ENCODE measurements around the gene NECTIN4.

NECTIN4 gene

GRCh38 chr1:161044908-161045735 is 44.2 kb downstream of the NECTIN4 start:
- no peaks in the 10 kb centered on the region for H3K27me3 ChIP-seq
- DNase-seq: peak; percentile 56
- H3K9me3 ChIP-seq: no peaks in the 10 kb centered on the region; the same call in 1 of the 2 replicates
- peaks cover 28% of the 10 kb centered on the region for H3K36me3 ChIP-seq
- H3K4me1 ChIP-seq: no peaks in the 10 kb centered on the region
- no peak for TF ChIP-seq CTCF (IDR thresholded peaks at IDR 0.05; ENCODE audit: low read depth, low read length)
- H3K4me3 ChIP-seq (ENCODE audit: low read depth, low read length): peak overlapping the region; percentile 81

- no peaks in the 10 kb centered on the region for H3K27me3 ChIP-seq
- no peaks in the 10 kb centered on the region; the same call in 1 of the 2 replicates for H3K9me3 ChIP-seq
- H3K36me3 ChIP-seq: peaks cover 33% of the 10 kb centered on the region
- no peak for TF ChIP-seq CTCF (IDR thresholded peaks at IDR 0.05; ENCODE audit: low read depth, low read length)
- H3K4me1 ChIP-seq: no peaks in the 10 kb centered on the region
- no peak for DNase-seq
- peak overlapping the region; percentile 81 for H3K4me3 ChIP-seq (ENCODE audit: low read depth, low read length)
These were observed 44.8 kb downstream of the NECTIN4 start for GRCh38 chr1:161044535-161044907.

- Histone ChIP-seq H3K4me3 (ENCODE audit: low read depth, low read length) (no peak overlapping the region), H3K36me3 (peaks cover 41% of the 10 kb centered on the region), H3K4me1 (no peaks in the 10 kb centered on the region), H3K27me3 (no peaks in the 10 kb centered on the region), H3K9me3 (no peaks in the 10 kb centered on the region)
- TF ChIP-seq CTCF (IDR thresholded peaks at IDR 0.05; ENCODE audit: low read depth, low read length): no peak
- DNase-seq: no peak
These were observed 49.8 kb downstream of the NECTIN4 start for GRCh38 chr1:161039546-161039945.

- no peaks in the 10 kb centered on the region for H3K4me1 ChIP-seq
- TF ChIP-seq CTCF (IDR thresholded peaks at IDR 0.05; ENCODE audit: low read depth, low read length): no peak
- no peak overlapping the region for H3K4me3 ChIP-seq (ENCODE audit: low read depth, low read length)
- no peak for DNase-seq
- H3K27me3 ChIP-seq: no peaks in the 10 kb centered on the region
- no peaks in the 10 kb centered on the region for H3K9me3 ChIP-seq
- H3K36me3 ChIP-seq: peaks cover 41% of the 10 kb centered on the region
These were observed 50.2 kb downstream of the NECTIN4 start for GRCh38 chr1:161039154-161039545.

GRCh38 chr1:161038523-161039153 is 50.7 kb downstream of the NECTIN4 start, which contains the start of gene TSTD1:
TSTD1 (minus strand) TSS chr1:161038964; CDS start chr1:161038889, 75 bp downstream.
- no peaks in the 10 kb centered on the region for H3K4me1 ChIP-seq
- DNase-seq: no peak

More at GRCh38 chr1:161038523-161039153, 50.7 kb downstream of the NECTIN4 start, which contains the start of gene TSTD1:
- TF ChIP-seq CTCF (IDR thresholded peaks at IDR 0.05; ENCODE audit: low read depth, low read length): no peak
- Histone ChIP-seq H3K27me3 (no peaks in the 10 kb centered on the region), H3K36me3 (peaks cover 41% of the 10 kb centered on the region), H3K4me3 (ENCODE audit: low read depth, low read length) (no peak within 1 kb of the TSS), H3K9me3 (no peaks in the 10 kb centered on the region)

All from BE2C (cell line).